ENCODE measurements around the gene CCDC32.
"Not testable (repeated sequence)": the region's sequence is repeated elsewhere in the genome, so short reads cannot be mapped to it uniquely, and the experiment has no call there.

CCDC32 gene, protein sequence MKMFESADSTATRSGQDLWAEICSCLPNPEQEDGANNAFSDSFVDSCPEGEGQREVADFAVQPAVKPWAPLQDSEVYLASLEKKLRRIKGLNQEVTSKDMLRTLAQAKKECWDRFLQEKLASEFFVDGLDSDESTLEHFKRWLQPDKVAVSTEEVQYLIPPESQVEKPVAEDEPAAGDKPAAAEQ

DNA sequence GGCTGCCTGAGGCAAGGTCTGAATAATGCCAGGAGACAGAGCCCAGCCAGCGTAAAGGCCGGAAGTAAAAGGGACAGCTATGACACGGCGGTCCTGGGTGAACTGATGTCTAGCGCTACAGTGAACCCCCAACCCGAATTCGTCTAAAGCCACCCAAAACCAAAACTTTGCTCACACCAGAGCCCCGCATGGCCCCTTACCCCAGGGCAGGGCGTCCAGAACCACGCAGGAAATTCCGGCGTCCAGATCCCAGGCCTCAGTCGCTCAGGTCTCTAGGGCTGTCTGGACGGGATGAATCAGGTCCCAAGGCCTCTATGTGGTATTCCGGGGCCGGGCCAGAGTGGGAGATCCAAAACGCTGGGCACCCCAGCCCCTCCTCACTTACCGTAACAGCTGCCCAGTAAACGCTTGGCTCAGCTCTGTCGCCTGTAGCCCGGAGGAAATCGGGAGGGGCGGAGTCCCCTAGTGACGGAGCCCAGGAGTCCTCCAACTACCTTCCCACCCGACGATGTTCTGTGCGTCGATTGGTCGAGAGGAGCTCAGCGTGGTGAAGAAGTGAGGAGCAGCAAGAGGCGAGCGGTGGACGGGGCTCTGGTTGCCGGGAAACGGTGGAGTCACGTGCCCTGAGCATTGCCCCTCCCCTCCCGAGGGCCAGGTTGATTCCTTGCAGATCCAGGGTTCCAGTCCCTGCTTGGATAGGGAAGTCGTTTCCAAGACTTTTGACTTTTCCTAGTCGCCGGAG is at the start of gene CCDC32:
Gene CCDC32 (minus strand): TSS at position 452 of the 742 bp plus-strand sequence. CDS start 2,027 bp downstream, outside the sequence.
- DNase-seq (ENCODE audit: extremely low read depth in 1 of 2, low read depth in 1 of 2), result peak; percentile 89 to 90

DNA sequence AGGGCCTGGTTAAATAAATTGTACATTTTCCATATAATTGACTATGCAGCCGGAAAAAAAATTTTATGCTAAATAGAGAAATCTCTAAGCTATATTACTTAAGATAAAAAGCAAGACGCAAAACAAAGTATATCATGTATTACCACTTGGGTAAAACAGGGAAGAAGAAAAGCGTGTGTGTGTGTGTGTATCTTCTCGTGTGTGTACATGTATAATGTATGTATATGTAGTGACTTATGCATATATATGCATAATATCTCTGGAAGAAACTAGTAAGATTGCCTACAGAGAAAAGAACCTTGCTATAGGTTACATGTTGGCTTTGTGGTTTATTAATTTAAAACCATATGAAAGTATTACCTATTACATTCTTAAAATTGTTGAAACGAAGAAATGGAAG is 48.2 kb upstream of the CCDC32 start:
- DNase-seq (ENCODE audit: extremely low read depth in 1 of 2, low read depth in 1 of 2), result no peak

DNA sequence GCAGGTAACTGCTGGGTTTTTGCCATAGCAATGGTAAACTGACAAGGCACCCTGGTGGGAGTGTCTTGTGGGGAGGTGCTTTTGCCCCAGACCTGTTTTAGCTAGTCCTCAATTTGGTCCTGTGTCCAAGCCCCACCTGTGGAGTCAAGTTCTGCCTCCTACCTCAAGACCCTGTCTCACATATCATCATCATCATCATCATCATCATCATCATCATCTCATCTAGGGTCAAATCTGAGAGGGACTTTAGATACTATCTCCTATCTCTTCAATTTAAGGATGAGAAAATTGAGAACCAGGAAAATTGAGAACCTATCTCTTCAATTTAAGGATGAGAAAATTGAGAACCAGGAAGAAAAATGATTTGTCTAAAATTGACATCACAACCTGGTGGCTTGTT is 39.1 kb upstream of the CCDC32 start:
- no peak for DNase-seq (ENCODE audit: extremely low read depth in 1 of 2, low read depth in 1 of 2)

DNA sequence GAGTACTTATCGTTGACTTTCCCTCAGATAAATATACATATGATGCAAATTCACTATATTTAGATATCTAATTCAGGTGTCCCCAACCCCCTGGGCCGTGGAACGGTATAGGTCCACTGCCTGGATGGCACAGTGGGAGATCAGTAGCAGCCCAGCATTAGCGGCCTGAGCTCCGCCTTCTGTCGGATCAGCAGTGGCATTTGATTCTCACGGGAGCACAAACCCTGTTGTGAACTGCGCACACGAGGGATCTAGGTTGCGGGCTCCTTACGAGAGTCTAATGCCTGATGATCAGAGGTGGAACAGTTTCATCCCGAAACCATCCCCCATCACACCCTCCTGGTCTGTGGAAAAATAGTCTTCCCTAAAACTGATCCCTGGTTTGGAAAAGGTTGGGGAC is 36.1 kb upstream of the CCDC32 start:
- DNase-seq (ENCODE audit: extremely low read depth in 1 of 2, low read depth in 1 of 2), result no peak

DNA sequence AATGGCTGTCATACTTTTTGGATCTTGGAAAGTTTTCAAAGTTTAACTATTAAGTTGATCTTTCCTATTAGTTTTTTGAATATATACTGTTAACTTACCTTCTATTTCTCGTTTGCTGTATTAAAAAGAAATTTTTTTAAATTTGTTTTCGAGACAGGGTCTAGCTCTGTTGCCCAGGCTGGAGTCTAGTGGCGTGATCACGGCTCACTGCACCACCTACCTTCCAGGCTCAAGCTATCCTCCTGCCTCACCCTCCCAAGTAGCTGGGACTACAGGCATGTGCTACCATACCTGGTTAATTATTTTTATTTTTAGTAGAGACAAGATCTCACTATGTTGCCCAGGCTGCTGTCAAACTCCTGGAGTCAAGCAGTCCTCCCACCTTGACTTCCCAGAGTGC is 33.8 kb upstream of the CCDC32 start:
- DNase-seq (ENCODE audit: extremely low read depth in 1 of 2, low read depth in 1 of 2), result no peak

DNA sequence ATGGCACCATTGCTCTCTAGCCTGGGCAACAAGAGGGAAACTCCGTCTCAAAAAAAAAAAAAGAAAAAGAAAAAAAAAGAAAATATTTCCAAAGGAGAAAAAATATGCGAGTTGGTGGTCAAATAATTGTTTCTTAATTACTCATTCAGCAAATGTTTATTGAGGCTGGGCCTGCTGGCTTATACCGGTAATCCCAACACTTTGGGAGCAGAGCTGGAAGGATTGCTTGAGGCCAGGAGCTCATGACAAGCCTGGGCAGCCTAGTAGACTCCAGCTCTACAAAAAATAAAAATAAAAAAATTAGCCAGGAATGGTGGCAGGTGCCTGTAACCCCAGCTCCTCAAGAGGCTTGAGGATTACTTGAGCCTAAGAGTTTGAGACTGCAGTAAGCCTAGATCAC is 33.3 kb upstream of the CCDC32 start:
- no peak for DNase-seq (ENCODE audit: extremely low read depth in 1 of 2, low read depth in 1 of 2)

DNA sequence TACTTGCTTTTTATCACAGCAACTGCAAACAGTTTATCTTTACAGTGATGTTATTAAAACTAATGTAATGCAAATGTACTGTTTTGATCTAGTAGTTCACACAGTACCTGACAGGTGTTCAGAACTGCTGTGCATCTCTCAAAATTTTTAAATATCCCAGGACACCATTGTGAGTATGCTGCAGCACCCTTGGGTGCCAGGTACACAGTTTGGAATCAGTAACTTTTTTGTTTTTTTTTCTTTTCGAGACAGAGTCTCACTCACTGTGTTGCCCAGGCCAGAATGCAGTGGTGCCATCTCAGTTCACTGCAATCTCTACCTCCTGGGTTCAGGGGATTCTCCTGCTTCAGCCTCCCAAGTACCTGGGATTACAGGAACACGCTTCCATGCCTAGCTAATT is 32.2 kb upstream of the CCDC32 start:
- DNase-seq (ENCODE audit: extremely low read depth in 1 of 2, low read depth in 1 of 2), result no peak

DNA sequence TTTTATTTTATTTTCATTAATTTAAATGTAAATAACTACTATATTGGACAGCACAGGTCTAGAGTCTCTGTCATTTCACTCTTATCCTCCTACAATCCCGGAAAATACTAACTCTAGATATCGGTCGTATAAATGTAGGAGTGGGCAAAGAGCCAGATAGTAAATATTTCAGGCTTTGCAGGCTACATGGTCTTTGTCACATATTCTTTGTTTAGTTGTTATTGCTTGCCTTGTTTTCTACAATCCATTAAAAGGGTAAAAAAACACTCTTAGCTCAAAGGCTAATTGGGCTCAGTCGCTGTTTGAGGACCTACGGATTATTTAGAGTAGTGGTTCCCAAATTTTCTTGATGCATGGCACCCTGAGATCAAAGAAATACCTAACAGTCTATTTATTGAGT is 30.9 kb upstream of the CCDC32 start:
- DNase-seq (ENCODE audit: extremely low read depth in 1 of 2, low read depth in 1 of 2), result no peak

DNA sequence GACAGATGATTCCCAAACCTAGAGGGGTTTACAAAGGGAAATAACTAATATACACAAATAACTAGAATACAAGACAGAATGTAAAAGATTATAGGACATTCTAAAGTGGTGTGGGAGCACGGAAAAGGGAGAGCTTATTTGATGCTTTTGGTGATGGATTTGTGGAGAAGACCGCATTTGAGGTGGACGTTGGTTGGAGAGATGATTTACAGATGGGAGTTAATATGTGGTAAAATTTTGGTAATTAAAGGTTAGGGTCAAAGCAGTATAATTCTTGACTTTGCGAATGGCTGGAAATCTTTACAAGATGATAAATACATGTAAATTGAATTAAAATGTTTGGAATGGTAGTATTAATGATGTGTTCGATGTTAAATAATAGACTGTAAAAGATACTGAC is 30.4 kb upstream of the CCDC32 start:
- no peak for DNase-seq (ENCODE audit: extremely low read depth in 1 of 2, low read depth in 1 of 2)

DNA sequence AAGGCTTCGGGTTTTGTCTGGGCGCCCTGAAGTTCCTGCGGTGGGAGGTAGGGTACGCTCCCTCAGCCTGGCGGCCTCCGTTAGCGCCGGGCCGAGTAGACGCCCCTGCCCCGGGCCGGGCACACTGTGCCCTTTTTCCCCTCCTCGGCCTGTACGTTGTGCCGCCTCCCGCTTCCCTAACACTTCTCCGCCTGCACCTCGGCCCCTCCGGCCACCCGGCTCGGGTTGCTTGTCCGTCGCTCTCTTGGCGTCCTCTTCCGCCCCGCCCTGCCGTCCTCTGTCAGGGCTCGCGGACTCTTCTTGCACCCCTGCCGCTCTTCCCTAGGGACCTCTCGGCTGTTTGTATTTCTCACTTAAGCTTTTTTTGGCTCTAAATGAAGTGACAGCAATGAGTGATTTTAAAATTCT is 29.6 kb upstream of the CCDC32 start:
- no peak for DNase-seq (ENCODE audit: extremely low read depth in 1 of 2, low read depth in 1 of 2)

DNA sequence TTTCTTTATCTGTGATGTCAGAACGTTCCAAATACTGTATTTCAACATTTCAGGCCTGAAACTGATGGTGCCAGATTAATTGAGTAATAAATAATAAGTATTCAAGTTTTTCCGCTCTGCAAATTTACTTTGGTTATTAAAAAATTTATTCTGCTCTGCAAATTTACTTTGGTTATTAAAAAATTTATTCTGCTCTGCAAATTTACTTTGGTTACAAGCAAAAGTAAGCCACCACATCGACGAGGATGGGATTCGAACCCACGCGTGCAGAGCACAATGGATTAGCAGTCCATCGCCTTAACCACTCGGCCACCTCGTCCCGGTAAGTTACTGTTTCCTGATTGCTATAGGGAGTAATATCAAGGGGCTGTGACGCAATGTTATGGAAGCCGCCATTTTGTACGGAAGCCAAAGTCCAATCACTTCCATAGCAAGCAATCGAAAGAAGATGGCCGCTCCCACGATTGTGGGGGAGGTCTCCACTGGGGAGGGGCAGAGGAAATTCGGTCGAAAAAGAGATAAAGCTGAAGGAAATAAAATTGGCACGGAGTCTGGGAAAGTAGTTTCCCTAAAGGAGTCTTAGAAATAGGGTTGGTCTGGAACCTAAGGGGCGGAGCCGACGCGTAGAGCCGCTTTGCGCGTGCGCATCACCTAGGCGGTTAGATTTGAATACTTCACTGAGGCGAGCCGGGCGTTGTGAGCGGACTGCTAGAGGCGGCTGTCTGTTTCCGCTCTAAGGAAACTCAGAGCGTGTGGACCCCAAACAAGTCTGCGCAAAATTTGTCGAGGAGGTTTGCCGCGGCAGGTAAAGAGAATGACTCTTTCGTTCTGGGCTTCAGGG is 29.0 kb upstream of the CCDC32 start, which contains the start of gene KNL1:
Gene KNL1 (plus strand): TSS at position 662 of the 841 bp plus-strand sequence. CDS start 8,683 bp downstream, outside the sequence.
- DNase-seq (ENCODE audit: extremely low read depth in 1 of 2, low read depth in 1 of 2), result peak; percentile 67 to 84

DNA sequence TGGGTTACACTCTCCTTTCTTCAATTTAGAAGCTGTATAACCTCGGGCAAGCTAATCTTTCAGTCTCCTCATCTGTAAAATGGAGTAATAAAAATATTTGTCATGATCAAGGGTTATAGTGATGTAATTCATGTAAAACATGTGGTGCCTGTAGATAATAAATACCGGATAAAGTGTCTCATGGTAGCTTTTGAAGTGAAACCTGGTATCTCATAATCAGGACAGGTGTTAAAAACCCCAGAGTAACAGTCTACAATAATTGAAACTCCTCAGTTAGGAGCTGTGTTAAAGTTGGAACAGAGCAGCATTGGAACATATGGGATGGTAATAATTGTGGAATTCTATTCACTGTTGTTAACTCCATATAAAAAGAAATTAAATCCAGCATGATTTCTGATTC is 28.3 kb upstream of the CCDC32 start:
- no peak for DNase-seq (ENCODE audit: extremely low read depth in 1 of 2, low read depth in 1 of 2)

DNA sequence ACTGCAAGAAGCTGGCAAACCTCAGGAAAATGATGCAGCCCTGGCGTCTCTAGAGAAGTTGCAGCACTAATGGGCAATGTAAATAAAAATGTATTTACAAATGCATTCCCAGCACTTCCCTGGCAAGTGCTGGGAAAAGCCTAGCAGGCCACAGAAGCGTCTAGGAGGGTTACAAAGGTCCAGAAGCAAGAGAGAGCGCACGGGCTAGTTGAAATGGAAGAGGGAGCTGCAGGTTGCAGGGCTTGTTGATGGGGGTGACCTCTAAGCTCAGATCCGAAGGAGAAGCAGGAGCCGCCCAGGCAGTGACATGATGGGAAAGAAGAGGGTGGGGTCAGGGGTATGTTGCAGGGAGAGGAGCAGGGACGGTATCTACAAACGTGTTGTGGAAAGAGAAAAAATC is 26.5 kb upstream of the CCDC32 start:
- DNase-seq (ENCODE audit: extremely low read depth in 1 of 2, low read depth in 1 of 2), result no peak

DNA sequence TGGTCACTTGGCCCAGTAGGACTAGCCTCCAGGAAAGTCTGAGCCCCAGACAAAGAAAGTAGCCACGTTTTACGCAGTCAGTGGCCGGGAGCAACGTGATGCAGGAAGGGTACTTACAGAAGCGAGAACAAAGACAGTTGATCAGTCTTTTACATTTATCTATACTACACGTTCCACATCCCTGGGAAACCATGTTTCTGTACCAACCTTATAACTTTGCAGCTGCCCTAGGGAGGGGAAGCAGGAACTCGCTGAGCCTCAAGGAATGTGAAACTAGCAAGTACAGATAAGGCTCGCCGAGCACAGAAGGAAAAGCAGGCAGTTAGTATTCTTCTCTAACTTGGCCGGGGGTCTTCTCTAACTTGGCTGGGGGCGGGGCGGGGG is 25.8 kb upstream of the CCDC32 start:
- no peak for DNase-seq (ENCODE audit: extremely low read depth in 1 of 2, low read depth in 1 of 2)

DNA sequence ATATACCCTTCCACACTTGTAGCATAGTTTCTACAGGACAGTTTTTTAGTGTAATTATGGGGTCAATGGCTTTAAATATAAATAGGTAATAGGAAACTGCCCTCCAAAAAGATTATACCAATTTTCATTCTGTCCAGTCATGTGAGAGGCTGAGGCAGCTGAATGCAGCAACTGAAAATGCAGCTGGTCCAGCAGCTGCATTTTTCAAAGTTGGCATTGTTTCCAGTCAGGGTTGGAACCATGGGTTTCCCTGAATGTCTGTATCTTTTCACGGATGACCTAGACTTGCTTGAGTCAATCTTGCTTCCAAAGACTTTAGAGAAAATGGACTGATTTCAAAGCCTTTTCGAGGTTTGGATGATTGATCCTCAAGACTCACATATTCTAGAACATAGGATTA is 19.3 kb upstream of the CCDC32 start:
- DNase-seq (ENCODE audit: extremely low read depth in 1 of 2, low read depth in 1 of 2), result no peak

DNA sequence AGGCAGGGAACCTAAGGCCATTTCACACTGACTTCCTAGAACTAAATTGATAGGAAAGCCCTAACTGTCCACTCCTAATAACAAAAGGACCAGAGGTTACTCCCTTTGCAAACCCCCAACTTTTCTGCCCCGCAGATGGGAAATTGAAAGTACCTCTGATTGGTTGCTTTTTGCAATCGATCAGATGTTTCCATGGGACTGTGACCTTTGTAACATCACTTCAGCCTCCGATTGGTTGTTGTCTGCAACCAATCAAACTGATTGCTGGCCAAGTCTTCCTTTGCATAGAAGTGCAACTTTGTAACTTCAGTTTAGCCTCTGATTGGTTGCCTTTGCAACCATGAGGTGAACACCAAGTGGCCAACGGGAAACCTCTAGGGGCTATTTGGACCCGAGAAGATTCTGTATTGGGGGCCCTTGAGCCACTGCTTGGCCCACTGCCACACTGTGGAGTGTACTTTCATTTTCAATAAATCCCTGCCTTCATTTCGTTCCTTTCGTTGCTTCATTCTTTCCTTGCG is 17.9 kb upstream of the CCDC32 start:
- no peak for DNase-seq (ENCODE audit: extremely low read depth in 1 of 2, low read depth in 1 of 2)

DNA sequence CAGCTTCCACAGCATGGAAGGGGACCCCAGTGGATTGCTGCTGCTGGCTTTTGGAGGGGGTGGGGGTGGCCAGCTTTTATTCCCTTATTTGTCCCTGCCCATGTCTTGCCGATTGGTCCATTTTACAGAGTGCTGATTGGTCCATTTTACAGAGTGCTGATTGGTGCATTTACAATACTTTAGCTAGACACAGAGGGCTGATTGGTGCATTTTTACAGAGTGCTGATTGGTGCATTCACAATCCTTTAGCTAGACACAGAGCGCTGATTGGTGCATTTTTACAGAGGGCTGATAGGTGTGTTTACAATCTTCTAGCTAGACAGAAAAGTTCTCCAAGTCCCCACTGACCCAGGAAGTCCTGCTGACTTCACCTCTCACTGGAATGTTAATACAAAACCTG is 17.0 kb upstream of the CCDC32 start:
- not testable (repeated sequence) for DNase-seq (ENCODE audit: extremely low read depth in 1 of 2, low read depth in 1 of 2)

DNA sequence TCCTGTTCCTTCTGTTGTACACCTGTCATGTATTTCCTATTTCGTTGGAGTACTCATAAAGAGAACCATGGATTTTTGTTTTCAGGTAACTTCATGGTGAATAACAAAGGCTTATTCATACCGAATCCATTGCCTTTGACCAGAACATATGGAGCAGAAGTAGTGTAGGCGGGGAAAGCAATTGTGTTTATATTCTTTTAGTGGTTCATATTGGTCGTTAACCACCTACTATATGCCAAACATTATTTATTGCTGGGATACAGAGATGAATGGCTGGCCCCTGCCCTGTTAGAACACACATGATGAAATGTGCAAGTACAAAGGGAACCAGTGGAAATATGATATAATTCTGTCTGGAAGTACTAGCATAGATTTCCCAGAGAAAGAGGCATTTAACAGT is 14.1 kb upstream of the CCDC32 start:
- DNase-seq (ENCODE audit: extremely low read depth in 1 of 2, low read depth in 1 of 2), result no peak

DNA sequence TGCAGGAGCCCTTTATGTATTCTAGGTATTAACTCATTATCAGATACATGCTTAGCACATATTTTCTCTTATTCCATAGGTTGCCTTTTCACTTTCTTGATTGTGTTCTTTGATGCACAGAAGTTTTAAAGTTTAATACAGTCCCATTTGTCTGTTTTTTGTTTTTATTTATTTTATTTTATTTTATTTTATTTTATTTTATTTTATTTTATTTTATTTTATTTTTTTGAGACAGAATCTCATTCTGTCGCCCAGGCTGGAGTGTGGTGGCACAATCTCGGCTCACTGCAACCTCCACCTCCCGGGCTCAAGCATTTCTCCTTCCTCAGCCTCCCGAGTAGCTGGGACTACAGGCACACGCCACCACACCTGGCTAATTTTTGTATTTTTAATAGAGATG is 12.1 kb upstream of the CCDC32 start:
- not testable (repeated sequence) for DNase-seq (ENCODE audit: extremely low read depth in 1 of 2, low read depth in 1 of 2)

DNA sequence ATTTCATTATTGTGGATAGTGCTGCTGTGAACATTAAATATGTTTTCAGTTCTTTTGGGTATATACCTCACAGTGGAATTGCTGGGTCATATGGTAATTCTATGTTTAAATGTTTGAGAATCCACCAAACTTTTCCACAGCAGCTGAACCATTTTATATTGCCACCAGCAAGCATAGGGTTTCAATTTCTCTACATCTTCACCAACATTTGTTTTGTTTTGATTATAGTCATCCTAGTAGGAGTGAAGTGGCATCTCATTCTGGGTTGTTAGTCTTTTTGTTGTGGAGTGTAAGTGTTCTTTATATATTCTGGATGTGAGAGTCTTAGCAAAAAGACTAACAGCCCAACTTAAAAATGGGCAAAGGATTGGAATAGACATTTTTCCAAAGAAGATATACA is 10.3 kb upstream of the CCDC32 start:
- no peak for DNase-seq (ENCODE audit: extremely low read depth in 1 of 2, low read depth in 1 of 2)

DNA sequence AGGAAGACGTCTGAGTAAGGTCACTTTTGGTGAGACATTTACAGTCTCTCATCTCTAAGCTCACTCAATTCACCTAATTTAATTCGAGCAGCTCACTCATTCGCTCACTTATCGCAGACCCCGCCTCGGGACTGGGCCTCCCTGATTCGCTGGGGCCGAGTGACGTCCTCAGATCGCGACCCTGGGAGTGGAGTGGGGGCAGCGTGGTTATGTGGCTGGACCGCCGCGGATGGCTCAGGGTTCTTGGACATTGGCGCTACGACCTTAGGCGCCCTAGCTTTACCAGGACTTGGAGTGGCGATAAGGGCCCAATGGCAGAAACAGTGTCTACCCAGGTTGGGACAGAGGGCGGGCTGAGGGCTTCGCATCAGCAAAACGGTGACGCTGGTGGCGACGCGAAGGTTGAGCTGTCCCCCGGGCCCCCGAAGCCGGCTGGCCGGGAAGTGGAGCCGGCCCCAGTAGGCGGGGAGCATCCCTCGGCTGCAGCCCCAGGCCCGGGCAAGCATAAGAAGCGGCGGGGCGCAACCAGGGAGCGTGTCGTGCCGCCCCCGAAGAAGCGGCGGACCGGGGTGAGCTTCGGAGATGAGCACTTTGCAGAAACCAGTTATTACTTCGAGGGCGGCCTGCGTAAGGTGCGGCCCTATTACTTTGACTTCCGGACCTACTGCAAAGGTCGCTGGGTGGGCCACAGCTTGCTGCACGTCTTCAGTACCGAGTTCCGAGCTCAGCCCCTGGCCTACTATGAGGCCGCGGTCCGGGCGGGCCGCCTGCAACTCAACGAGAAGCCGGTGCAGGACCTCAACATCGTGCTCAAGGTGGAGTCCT is 4.5 kb upstream of the CCDC32 start, which contains the start of gene RPUSD2:
Gene RPUSD2 (plus strand): TSS at position 171 of the 825 bp plus-strand sequence. CDS start 39 bp downstream, at position 210.
- peak; percentile 75 to 88 for DNase-seq (ENCODE audit: extremely low read depth in 1 of 2, low read depth in 1 of 2)

All from activated CD8-positive, alpha-beta memory T cell treated with anti-CD3 and anti-CD28 coated beads for 1 hour (primary cell).